ENCODE measurements around the gene PPP1R27.

GRCh38 chr17:81858170-81858966 is 23.5 kb upstream of the PPP1R27 start:
- TF ChIP-seq ZNF324 (CRISPR knock-in tag; IDR thresholded peaks at IDR 0.05) (no peak), POLR2A (conservative IDR thresholded peaks at IDR 0.05) (no peak), CTCF (IDR thresholded peaks at IDR 0.05 in 2 of 3, conservative IDR thresholded peaks at IDR 0.05 in 1 of 3; ENCODE audit: insufficient read depth in 2 of 3, low read depth in 1 of 3, low read length in 3 of 3) (no peak), SMAD1 (IDR thresholded peaks at IDR 0.05; ENCODE audit: low read depth, low read length, partially characterized antibody) (no peak), ATF3 (IDR thresholded peaks at IDR 0.05) (no peak), ATF3 (CRISPR knock-in tag; conservative IDR thresholded peaks at IDR 0.05) (no peak), LARP7 (IDR thresholded peaks at IDR 0.05) (no peak), CBFA2T3 (IDR thresholded peaks at IDR 0.05) (no peak)
